Psoas muscle (tissue), 8 donors: ENCODE data around the gene PTCD2. TPM values are rescaled to one million over a fixed set of nuclear protein-coding genes. Genes with fewer than 3 reads are reported as not detected.

Experiments
- ATAC-seq, 4 donors: fragments of 200-7000 bp; cut with Tn5 transposase; one replicate each; pipeline ENCODE4 v1.9.1; 2020; ENCODE audit warnings: moderate library complexity in 3 of 4, mild to moderate bottlenecking in 2 of 4
- DNase-seq, 2 donors: peaks; one replicate each; pipeline ENCODE4 v3.0.0-alpha.2; 2020
- H3K27ac ChIP-seq: fragments of 200-600 bp; one replicate; pipeline ENCODE4 v1.8.0; 2022
- H3K27me3 ChIP-seq, 3 donors: fragments of 200-600 bp in 1 of 3; one replicate each; pipeline versions ENCODE4 v1.6.1 to v1.8.0; 2013 to 2022; ENCODE audit warnings: low read length in 2 of 3, mild to moderate bottlenecking in 2 of 3, moderate library complexity in 1 of 3; ENCODE audit not compliant: insufficient read depth in 3 of 3
- H3K36me3 ChIP-seq, 2 donors: fragments of 200-600 bp in 1 of 2; one replicate each; pipeline versions ENCODE4 v1.6.1 to v1.8.0; 2013 to 2022; ENCODE audit warnings: low read depth in 1 of 2, mild to moderate bottlenecking in 1 of 2, moderate library complexity in 1 of 2; ENCODE audit not compliant: insufficient read depth in 1 of 2
- H3K4me1 ChIP-seq: fragments of 200-600 bp; one replicate; pipeline ENCODE4 v1.8.0; 2022
- H3K4me3 ChIP-seq: fragments of 200-600 bp; one replicate; pipeline ENCODE4 v1.8.0; 2022; ENCODE audit warnings: mild to moderate bottlenecking
- H3K9me3 ChIP-seq: fragments of 200-600 bp; one replicate; pipeline ENCODE4 v1.8.0; 2022
- WGBS, 3 donors: extraction: QIAGEN DNeasy Blood & Tissue Kit; methylation state at CpG; one replicate each; pipeline versions ENCODE4 v1.1.6 to v1.1.7; 2013; 5-methylcytosine and 5-hydroxymethylcytosine counted together
- intact Hi-C, 2 donors: fragments of 100-400 bp; cut with DNase I; formaldehyde crosslinking; loops; one replicate each; pipeline versions ENCODE4 v1.11.0 to v1.14.2; 2022
- polyA plus RNA-seq, 3 donors: library from polyadenylated mRNA; stranded (reverse); fragments of 200-250 nt; gene quantifications; one replicate each; pipeline ENCODE4 v1.2.3, GENCODE V29; 2013
- total RNA-seq, 4 donors: library from RNA; stranded (reverse); fragmentation: NEBNext Ultra II Directional in 2 of 4; extraction: Animal tissue kit (Norgen Biotek cat#: 25700) in 2 of 4; gene quantifications; one replicate each; pipeline versions ENCODE4 v1.2.1 to v1.2.4, GENCODE V29; 2021 to 2023
- TF ChIP-seq, protein P1 (sequence below): fragments of 200-600 bp; IDR thresholded peaks from one replicate; pipeline ENCODE4 v1.8.0; 2022; ENCODE audit warnings: antibody characterized with exemption
- donor health status: healthy with polysubstance abuse.
- donor health status: DM: no; HTN: no; CAD: no; lungs with moderate emphysema.
- donor health status: Bipolar disorder and iron deficiency.
- donor health status: healthy.
- donor health status: DM: yes; HTN: yes; CAD: no.
- donor health status: DM: no; HTN: no; CAD: no.
- donor health status: DM: no; HTN: no; CAD: no.
- donor health status: DM: yes; HTN: yes; CAD: no.

Gene PTCD2
- total and polyA plus RNA-seq, 7 donors: 6.2 to 30.8 (median 12.8) TPM

DNA sequence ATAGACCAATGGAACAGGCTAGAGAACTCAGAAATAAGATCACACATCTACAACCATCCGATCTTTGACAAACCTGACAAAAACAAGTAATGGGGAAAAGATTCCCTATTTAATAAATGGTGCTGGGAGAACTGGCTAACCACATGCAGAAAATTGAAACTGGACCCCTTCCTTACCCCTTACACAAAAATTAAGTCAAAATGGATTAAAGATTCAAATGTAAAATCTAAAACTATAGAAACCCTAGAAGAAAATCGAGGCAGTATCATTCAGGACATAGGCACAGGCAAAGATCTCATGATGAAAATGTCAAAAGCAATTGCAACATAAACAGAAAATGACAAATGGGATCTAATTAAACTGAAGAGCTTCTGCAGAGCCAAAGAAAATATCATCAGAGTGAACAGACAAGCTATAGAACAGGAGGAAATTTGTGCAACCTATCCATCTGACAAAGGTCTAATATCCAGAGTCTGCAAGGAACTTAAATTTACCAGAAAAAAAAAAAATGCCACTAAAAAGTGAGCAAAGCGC, 43.9 kb upstream of the PTCD2 start:
- H3K27me3 ChIP-seq: no peaks in the 10 kb centered on the region
- H3K4me3 ChIP-seq: no peak overlapping the region
- H3K27ac ChIP-seq: no peak overlapping the region
- no peaks in the 10 kb centered on the region for H3K9me3 ChIP-seq
- ATAC-seq: no peak
- H3K36me3 ChIP-seq: no peaks in the 10 kb centered on the region
- TF ChIP-seq, protein P1, sequence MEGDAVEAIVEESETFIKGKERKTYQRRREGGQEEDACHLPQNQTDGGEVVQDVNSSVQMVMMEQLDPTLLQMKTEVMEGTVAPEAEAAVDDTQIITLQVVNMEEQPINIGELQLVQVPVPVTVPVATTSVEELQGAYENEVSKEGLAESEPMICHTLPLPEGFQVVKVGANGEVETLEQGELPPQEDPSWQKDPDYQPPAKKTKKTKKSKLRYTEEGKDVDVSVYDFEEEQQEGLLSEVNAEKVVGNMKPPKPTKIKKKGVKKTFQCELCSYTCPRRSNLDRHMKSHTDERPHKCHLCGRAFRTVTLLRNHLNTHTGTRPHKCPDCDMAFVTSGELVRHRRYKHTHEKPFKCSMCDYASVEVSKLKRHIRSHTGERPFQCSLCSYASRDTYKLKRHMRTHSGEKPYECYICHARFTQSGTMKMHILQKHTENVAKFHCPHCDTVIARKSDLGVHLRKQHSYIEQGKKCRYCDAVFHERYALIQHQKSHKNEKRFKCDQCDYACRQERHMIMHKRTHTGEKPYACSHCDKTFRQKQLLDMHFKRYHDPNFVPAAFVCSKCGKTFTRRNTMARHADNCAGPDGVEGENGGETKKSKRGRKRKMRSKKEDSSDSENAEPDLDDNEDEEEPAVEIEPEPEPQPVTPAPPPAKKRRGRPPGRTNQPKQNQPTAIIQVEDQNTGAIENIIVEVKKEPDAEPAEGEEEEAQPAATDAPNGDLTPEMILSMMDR: no peak
- H3K4me1 ChIP-seq: peaks cover 1% of the 10 kb centered on the region
- intact Hi-C loops: no loop called here
- 97 to 99% (median 97%) methylated on average over 3 of the region's 3 CpGs for WGBS, 3 donors
- DNase-seq: no peak

DNA sequence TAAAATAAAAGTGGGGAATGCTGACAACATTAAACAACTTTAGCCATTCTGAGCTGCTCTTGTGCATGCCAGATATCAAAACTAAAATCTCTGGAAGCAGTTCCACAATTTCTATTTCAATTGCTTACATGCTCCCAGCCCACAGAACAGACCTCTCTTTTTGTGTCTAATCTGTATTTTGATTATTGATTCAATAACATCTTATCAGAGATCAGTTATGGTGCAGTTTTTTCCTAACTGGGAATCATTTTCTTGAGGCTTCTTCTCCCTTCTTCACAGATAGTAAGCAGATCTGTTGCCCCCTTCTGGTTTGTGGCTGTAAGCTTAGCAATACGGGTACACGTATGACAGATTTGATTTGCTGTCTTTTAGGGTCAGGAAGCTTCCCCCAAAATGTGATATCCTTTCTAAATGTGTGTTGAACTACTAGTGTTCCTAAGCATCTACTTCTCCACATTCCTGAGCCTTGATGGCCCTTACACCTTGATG, 39.5 kb upstream of the PTCD2 start:
- H3K4me1 ChIP-seq: peaks cover 14% of the 10 kb centered on the region
- H3K9me3 ChIP-seq: no peaks in the 10 kb centered on the region
- ATAC-seq: peak in 1 of 4 donors; percentile 53
- 41 to 72% (median 44%) methylated on average over 2 of the region's 2 CpGs for WGBS, 3 donors
- TF ChIP-seq, protein P1: peak; percentile 38
- H3K27ac ChIP-seq: no peak overlapping the region
- H3K4me3 ChIP-seq: no peak overlapping the region
- no peaks in the 10 kb centered on the region for H3K36me3 ChIP-seq
- no peak for DNase-seq
- no peaks in the 10 kb centered on the region for H3K27me3 ChIP-seq
- intact Hi-C loops: no loop called here

DNA sequence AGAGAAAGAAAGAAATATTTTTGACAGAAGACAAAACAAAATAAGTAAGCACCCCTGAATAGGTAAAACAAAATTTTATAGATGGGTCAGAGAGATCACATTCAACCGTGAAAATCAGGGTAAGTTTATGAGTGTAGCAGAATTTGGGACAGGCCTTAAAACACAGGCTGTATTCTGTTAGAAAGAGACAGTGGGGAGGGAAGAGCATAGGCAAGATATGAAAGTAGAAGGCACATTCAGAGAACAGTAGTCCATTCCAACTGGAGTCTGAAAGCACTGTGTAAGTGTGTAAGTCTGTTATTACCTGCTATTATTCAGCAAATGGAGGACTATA, 38.8 kb upstream of the PTCD2 start:
- TF ChIP-seq, protein P1: no peak
- H3K4me1 ChIP-seq: peaks cover 14% of the 10 kb centered on the region
- peak in 1 of 4 donors; percentile 37 for ATAC-seq
- no peaks in the 10 kb centered on the region for H3K27me3 ChIP-seq
- no peak overlapping the region for H3K27ac ChIP-seq
- WGBS, 3 donors: 62 to 89% (median 86%) methylated on average over 1 of the region's 1 CpG
- H3K9me3 ChIP-seq: no peaks in the 10 kb centered on the region
- no peak for DNase-seq
- intact Hi-C loops: no loop called here
- peaks cover 0 to 5% of the 10 kb centered on the region in 2 donors for H3K36me3 ChIP-seq
- H3K4me3 ChIP-seq: no peak overlapping the region

DNA sequence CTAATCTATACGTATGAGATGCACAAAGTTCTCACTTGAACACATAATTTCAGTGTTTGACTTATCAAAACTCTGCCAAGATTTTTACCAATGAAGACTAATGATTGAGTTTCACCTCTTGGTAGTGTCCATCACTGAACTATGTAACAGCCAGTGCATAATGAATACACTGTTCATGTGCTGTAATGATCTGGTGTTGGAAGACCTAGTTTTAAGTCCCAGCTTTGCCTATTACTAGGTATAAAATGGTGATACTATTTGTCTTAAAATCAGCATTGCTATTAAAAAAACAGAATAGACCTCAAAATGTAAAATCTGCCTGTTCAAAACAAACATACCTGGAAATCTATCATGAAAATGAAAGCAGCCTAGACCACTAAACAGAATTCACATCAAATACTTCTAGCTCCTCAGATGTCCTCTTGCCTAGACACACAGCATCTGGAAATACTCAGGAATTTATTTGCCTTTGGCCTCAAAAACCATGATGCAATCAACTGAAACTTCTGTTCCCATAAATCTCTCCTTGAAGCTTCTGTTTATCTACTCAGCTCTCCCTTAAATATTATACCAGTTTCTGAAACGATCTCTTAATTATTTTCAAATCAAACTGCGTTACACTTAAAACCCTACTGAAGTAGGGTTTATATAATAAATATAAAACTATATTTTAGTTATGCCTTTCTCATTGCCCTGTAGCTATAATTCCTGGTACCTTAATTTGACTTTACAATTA, 38.2 kb upstream of the PTCD2 start:
- H3K27ac ChIP-seq: peak overlapping the region; percentile 25
- no peaks in the 10 kb centered on the region for H3K9me3 ChIP-seq
- ATAC-seq: peak in 2 of 4 donors; percentile 37 to 77
- DNase-seq: no peak
- WGBS, 3 donors: 51 to 60% (median 53%) methylated on average over 3 of the region's 3 CpGs
- no peak overlapping the region for H3K4me3 ChIP-seq
- TF ChIP-seq, protein P1: no peak
- H3K36me3 ChIP-seq: peaks cover 0 to 9% of the 10 kb centered on the region in 2 donors
- peaks cover 14% of the 10 kb centered on the region for H3K4me1 ChIP-seq
- intact Hi-C loops: no loop called here
- H3K27me3 ChIP-seq: no peaks in the 10 kb centered on the region
